GM21528 (cell line): ENCODE data around the gene LMO3.

ENCODE experiments used
- ATAC-seq: cut with Tn5 transposase; IDR thresholded peaks from one replicate; pipeline ENCODE4 v1.9.1; 2021; ENCODE audit warnings: mild to moderate bottlenecking, moderate library complexity; ENCODE audit not compliant: unreplicated experiment, low FRiP score

The LMO3 gene

DNA sequence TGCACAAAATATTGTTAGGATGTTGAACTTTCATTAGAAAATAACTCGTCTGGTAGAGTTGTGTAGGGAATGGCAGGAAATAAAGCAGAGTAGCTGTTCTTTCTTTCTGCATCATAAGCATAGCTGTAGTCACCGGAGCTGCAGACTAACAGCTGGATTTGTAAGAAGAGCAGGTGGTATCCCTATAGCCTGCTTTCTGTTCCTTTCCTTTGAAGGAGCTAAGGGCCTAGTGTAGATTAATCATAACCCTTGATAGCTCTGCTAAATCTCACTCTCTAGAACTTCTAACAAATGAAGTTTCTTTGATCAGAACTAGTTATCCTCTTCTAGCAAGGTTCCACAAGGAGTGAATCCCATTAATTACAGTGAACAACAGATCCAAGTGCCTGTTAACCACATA is 3.5 kb downstream of the LMO3 start:
- no peak for ATAC-seq

DNA sequence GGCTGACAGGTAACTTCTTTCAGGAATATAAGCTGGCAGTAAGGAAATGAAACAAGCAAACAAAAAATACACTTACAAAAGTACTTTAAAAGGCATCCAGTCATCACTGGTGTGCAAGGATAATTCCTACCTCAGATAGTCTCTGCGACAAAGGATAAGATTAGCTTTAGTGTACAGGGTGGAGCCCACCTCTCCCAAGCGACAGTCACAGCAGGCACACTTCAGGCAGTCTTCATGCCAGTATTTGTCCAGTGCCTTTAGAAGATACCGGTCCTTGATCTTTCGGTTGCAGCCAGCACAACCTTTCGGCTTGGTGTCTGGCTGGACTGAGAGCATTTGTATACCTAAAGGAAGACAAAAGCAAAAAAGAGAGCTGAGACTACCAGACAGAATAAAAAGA is 5.4 kb downstream of the LMO3 start:
- no peak for ATAC-seq

DNA sequence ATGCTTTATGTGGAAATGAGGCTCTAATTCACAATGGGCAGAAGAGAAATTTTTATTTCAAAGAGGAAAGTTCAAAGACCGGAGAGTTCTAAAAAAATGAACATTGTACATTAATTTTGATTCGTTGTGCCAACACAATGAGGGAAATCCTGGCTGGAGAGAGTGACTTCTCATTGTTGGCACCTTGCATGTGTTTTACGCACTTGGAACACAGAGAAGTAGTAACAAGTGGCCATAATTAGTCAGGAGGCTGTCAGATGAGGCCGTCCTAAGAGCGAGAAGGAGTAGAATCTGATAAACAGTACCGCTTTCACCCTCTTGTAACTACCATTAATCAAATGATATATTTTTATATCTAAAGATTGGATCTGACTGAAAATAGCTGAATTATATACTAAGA is 6.9 kb downstream of the LMO3 start:
- ATAC-seq: no peak

DNA sequence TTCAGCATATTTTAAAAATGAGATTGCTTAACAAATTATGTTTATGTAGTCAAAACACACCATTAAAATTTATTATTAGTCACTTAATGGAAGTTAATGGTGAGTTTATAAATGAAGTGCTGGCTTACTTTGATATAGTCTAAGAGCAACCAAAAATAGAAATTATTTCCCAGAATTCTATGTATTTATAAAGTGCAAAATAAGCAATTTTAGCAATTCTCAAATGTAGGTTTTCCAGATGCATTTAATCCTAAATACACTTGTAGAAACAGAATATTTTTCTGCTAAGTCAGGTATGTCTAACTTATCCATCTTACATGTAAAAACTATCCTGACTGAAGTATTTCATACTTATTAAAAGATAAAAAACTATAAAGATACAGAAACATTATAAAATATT is 11.2 kb downstream of the LMO3 start:
- no peak for ATAC-seq

DNA sequence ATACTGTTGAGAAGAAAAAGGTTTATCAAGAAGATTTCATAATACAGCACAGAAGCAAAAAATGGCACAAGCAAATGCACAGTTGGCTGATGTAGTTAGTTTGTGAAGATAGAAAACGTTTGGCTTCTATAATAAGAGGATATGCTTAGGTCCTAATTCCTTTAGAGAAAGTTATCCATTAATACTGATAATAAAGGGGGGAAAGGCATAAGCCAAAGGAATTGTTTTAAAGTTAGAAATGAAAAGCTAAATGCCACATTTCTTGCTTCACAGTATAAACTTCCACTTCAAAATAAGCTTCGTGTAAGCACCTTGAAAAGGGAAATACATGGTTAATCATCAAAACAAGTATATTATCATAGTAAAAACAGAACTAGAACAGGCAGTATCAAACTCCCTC is 12.4 kb downstream of the LMO3 start:
- ATAC-seq: no peak

DNA sequence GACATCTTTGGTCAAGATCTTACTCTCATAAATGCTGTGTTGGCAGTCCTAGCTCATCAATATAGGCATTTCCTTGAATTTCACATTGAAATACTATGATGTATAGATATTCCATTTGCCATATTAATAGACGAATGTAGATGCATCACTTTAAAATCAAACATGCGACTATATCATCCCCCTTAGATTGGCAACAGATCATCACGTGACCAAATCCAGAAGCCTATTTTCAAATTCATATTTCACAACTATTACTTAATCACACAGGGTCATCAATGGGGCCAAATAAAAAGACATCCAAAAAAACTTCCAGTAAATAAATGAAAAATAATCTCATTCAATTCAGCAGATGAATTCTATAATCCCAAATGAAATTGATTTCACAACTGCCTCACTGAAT is 15.3 kb downstream of the LMO3 start:
- no peak for ATAC-seq

DNA sequence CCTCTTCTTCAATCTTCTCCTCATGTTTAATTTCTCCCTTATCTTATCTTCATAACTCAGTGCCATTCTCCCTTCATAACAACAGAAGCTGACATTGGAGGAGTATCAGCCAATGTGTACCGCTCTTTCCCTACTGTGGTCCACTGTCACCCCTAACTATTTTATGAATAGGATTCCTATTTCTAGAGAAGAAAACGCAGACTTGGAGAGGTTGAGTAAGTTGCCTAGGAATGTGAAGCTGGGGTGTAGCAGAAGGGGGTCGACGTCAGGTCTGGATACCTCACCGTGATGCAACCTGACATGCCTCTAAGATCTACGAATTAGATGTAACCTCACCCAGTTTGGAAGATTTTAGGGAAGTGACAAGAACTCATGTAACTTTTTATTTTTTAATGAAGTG is 17.1 kb downstream of the LMO3 start:
- ATAC-seq: no peak

DNA sequence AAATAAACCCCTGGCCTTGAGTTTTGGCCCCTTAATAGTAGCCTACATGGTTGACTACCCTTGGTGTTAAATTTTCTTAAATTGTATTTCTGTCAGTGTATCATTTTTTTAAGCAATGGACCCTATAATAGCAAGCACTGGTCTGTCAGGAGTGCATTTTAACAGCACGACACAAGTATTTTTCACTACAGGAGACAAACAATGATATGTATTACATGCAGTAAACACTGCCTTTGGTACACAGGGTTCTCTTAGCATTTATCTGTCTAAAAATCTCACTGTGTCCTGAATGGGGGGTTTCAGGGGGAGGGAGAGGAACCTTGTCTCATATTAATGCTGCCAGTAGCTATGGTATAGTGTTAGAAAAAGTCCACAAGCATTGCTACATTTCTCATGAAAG is 18.4 kb downstream of the LMO3 start:
- ATAC-seq: no peak

DNA sequence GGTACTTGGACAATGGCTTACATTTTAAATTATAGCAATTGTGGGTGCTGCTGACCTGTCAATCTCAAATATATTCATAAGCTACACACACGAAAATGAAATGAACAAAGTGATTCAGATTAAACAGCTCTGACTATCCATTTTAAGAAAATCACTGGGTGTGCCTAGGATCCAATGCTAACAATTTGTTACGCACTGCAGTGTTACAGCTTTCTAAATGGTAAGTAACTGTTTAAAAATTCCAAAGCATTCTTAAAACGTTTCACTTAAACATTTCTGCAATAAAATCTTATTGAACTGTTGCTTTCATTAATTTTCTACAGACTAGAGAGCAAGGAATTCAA is 18.9 kb downstream of the LMO3 start:
- no peak for ATAC-seq

DNA sequence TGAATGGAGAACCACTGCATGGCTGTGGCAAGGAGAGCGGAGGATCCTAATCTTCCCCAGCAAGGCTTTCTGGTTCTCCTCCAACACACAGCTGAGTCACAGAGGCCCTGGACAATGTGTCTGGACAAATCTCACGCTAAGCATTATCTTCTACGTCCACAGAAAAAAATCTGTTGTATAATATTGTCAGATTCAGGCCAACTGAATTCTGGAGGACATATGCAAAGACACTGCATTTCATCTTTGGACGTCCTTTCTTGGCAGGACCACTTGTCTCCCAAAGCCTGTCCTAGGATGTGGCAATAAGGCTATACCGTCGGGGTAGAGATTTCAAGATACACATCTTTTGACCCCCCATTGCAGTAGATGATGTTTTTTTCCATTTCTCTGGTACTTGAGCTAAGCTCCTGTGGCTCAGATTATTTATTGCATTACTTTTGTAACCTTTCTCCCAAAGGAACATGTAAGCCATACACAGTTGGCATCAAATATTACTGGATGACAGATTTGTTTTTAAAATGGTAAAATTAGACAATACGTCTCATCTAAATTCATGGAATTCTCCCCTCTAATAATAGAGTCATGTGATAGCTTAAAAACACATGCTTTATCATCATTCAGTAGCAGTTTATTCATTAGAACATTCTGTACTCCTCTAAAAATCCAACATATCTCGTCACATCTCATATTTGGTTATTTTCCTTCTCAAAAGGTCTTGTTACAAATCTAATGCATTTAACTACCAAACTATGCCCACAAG is 19.4 kb downstream of the LMO3 start:
- ATAC-seq: no peak

DNA sequence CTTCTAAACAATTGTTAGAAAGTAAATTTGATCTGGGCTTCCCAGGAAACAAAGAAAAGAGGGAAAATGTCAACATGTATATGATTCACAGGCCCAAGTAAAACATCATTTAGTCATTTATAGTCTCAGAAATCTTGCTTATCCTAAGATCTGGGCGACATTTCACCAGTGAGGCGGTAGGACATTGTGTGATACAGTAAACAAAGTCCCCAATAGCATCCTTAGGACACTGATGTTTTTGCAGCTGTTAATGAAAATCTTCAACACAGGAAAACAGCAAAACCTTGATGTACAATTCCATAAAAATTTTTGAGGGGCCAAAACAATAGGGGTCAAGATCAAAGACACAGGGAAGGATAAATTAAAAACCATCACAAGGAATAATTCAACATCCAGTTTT is 20.2 kb downstream of the LMO3 start:
- no peak for ATAC-seq

DNA sequence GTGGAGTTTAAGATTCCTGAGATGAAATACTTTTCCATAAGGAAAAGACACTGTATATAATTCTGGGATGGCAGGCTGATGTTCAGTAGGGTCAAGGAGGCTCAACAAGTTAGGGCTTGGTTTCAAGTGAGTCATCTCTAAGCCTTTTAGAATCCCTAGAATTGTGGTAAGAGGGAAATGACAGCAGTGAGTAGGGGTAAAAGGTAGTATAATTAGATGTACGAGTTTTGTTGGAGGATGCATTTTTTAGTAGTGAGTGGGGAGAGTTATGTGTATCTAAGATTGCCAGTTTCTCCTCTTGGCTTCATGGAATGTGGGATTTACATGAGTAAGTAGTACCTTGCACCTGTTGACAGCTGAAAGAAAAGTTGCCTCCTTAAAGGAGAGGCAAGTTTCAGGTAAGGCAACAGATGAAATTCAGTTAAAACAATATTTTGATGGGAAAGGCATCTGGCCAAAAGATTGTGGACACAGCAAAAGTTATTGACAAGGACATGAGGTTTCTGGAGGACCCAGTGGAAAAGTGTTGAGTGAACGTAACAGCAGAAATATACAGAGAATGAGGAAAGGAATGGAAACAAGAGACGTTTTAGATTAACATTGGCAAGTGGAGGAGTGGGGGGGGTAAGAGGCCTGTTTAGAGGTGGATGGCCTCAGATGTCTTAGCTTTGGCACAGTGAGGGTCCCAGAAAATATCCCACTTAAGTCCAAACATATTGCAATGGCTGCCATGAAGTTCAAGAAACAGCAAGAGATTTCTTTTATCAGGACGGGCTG is 21.8 kb downstream of the LMO3 start:
- ATAC-seq: no peak

DNA sequence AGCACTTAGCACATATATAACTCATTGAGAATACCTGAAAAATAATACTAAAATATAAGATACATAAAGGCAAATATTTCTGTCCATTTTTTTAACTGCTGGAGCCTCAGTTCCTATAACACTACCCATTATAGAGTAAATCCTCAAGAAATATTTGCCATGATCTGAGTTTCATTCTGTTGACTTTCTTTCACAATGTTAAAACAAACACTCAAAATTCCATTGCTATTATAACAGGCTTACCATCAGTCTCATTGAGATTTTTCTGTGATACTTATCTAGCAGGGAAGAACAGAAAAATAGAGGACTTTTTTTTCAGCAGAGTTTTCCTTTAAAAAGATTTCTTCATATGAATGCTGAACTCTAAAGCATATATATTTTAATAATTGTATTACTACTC is 24.5 kb downstream of the LMO3 start:
- no peak for ATAC-seq

DNA sequence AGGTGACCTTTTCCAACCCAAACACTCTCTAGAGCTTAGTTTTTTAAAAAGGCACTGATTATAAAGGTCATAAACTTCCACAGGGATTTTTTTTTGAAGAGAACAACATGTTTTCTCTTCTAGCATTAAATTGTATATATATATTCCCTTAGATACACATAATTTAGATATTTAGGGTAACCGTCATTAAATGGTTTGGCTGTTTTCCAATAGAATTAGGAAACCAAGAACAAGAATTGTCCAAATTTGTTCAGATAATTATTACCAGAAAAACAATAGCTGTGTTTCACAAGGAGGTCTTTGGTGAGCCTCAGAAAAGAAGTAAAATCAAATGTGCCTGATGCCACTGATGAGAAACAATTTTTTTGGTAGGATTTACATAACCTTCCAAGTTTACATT is 26.9 kb downstream of the LMO3 start:
- ATAC-seq: no peak

DNA sequence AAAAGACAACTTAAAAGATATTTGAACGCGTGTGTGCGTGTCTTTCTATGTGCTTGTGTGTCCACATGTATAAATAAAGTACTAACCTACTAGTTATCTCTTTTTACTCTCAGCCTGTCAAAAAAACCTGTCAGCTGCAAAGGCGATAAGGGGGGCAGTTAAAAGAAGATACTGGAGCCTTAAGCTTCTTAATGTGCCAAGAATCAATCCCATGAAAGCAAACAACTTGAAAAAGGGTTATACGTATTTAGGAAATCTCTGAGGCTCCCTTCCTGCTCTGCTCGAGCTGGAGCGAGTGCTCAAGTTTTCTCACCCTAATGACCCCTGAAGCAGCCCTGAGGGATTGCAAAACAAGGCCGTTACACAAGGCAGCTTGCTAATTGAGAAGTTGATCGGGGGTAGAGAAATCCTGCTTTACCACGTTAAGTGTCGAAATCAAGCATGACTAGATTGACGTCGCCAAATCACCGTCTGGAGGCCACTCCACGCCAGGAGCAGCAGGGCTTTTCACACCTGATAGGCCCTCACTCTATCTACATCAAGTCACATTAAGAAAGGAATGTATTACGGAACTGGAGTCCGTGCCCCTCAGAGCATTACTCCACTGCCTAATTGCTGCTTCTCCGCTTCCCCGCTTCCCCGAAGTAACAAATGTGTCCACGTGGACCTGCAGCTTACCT is 32.4 kb downstream of the LMO3 start:
- ATAC-seq: no peak

DNA sequence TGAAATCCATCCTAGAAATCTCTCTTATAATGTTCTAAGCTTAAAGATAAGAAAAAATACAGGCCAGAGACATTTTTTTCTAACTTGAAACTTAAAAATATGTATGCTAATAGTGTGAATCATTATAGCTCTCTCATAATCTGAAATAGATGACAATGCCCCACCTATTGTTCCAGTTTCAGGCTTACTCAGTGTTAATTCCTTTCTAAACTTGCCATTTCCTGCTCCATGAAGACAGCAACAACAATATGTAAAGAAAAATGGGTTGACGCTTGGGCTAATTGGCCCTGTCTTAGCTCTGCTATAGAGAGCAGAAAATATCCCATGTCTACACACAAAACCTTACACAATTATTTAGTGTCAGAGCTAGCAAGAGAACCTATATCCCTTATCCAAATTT is 37.1 kb downstream of the LMO3 start:
- ATAC-seq: peak; percentile 63

DNA sequence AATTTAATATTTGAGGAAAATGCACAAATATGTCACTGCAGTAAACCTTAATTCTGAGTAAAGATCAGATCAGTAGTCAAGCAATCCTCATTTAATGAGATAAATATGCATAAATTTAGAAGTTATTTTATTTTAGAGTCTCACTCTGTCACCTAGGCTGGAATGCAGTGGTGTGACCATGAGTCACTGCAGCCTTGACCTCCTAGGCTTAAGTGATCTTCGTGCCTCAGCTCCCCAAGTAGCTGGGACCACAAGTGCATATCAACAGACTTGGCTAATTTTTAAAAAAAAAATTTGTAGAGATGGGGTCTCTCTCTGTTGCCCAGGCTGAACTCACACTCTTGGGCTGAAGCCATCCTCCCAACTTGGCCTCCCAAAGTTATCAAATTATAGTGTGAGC is 41.3 kb downstream of the LMO3 start:
- no peak for ATAC-seq

DNA sequence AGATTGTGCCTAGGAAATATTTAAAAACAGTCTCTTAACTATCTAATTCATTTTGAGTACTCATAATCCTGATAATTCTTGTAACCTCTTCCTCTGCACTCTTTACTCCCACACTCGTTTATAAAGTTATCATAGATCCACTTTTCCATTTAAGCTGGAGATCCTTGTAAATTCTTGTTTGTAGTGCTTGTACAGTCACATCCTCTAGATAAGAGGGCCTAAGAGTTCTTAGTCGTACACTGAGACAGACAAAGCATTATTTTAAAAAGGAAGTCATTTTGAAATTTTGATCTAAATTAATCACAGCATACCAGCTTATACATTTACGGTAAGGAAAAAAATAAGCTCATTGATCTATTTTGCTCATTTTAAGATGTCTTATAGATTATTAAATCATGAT is 42.5 kb downstream of the LMO3 start:
- no peak for ATAC-seq

DNA sequence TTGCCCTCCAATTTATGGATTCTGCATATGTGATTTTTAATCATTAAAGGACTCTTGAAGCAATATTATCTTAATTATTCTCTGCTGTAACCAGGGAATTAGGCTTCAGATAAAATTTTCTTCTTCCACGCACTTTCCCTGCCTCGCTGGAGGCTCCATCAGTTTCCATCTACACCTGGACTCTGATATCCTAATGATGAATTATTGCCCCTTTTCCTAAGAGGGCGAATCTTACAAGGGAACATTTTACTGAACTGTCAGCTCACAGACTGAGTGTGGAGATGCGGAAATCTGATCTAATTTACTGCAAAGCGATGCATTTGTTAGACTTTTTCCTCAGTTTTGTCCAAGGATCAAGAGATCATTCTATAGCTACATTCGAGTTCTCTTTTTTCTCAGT is 43.0 kb downstream of the LMO3 start:
- ATAC-seq: no peak

DNA sequence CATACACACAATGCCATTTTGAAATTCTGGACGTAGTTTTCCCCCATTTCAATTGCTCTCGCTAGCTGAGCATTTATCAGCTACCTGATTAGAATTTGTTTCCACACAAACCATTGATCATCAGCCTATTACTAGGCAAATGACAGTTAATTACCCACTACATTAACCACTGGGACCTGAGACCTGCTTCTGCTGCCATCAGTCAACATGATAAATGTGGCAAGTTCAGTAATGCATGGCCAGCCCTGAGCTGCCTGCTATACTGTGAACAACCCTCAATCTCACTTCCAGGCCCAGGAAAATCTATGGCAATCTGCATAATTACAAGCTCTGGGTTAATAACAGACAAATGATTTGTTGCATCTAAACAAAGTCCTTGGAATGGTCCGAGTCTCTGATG is 43.5 kb downstream of the LMO3 start:
- no peak for ATAC-seq

DNA sequence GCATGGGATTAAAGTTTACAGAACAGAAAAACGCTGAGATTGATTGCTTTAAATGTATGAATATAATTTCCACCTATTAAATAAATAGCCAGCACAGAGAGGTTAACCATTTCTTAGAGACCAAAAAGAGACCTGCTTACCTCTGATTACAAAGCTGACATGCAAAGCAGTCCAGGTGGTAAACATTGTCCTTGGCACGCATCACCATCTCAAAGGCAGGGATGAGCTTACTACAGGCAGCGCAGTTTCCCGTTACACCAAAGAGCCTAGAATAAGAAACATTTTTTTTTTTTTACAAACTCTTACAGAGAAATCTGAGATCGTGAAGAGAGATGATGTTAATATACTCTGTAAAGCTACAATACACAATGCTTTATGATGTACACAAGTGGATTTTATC is 45.7 kb downstream of the LMO3 start:
- no peak for ATAC-seq

DNA sequence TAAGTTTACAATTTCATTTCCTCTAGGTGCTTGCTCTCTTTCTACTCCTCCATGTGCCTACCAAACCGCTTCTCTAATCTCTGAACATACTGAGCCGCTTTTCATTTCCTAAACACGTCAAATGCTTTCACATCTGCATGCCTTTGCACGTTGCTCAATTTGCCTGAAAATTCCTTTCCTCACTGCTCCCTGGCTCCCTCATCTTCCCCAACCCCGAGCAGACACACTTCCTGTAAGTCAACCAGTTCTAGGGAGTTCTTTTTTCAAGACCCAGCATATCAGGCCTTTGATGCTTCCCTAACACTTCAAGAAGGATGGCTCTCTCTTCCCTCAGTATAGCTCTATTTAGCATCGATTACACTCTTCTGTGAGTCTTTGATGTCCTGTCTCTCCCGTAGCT is 50.3 kb downstream of the LMO3 start:
- ATAC-seq: no peak
